HG03060 (cell line): Measurements from ENCODE around the gene RPE.
A peak's percentile ranks its signal among the peaks of the same experiment; 100 is the strongest.

Experiments used
- ATAC-seq: cut with Tn5 transposase; IDR thresholded peaks from one replicate; pipeline ENCODE4 v1.9.1; 2021; ENCODE audit warnings: low read depth, moderate number of reproducible peaks; ENCODE audit not compliant: unreplicated experiment

The RPE gene

DNA sequence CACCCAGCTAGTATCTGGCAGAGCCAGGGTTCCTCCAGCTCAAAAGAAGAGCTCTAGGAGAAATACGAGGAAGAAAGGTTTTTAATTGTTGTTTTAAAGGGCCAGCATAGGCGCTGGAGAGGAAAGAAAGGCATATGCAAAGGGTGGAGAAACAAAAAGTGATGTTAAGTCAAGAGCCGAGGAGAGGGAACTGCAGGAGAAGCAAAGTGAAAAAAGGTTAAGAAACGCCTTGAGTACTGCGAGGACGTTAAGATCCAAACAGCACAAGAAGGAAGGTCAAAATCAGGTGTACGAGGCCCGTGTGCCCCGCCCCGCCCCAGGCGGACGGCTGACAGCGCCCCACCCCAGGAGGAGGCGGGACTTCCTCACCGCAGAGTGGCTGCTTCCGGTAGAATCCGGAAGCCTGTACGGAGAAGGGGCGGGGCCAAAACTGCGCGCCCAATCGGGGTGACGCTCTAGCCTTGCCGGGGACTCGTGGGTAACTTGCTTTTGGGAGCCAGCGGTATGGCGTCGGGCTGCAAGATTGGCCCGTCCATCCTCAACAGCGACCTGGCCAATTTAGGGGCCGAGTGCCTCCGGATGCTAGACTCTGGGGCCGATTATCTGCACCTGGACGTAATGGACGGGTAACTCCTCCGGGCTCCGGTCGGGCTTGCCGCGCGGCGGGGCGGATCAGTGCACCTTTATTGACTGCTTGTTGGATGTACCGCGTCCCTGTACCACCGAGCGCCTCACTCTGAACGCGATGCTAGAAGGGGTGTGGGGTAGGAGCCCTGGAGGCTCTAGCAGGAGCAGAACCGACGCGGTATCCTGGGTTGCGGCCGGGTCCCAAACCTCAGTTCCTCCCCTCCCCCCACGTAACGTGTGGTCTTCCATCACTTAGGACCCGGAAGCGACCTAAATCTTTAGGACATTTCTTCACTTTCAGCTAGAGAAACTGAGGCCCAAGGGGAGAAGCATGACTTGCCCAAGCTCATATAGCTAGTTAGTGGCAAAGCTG is at the start of gene RPE:
Gene RPE (plus strand): TSS at position 481 of the 1,000 bp plus-strand sequence. CDS start 24 bp downstream, at position 505.
- ATAC-seq, result peak; percentile 95

DNA sequence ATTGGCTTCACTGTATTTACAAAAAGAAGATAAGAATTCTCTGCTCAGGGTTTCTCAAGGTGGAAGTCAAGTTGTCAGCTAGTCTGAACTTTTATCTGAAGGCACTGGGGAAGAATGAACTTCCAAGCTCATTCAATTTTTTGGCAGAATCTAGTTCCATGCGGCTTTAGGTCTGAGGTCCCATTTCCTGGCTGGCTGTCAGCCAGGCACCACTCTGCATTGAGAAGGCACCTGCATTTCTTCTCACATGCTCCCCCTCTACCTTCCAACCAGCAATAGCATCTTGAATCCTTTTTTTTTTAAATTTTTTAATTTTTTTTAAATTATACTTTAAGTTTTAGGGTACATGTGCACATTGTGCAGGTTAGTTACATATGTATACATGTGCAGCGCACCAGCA is 46.2 kb upstream of the RPE start:
- ATAC-seq, result no peak

DNA sequence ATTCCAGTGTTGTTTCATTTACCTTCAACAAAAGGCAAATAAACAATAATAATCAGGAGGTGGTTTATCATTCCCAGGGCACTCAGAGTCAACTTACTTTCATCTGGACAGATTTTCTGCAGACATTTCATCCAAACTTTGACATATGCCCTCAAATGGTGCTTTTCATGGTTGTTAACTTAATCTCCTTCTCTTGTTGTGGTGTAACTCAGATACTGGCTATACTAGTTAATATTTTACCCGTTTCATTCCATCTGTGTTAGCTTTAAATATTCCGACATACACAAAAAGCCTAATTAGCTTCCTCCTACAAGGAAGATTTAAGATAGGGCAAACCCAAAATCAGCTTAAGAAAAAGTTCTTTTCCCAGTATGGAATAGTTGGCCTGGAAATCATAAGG is 44.4 kb upstream of the RPE start:
- no peak for ATAC-seq

DNA sequence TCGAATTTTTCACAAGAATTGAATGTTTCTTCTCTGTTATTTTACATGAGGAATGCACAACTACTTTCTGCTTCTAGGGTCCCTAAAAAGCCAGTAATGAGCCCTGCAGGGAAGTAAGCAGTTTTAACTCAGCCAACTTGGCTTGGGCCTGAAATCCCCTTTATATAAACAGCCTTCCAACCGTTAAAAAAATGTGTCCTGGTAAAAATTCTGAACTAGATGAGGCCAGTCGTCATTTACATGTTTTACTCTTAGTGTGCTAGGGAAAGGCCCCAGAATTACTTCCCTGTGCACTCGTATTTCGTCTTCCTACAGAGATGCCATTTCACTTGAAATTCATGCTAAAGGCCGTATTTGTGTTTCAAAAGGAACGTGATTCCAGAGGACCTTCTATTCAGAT is 42.4 kb upstream of the RPE start:
- ATAC-seq, result no peak

DNA sequence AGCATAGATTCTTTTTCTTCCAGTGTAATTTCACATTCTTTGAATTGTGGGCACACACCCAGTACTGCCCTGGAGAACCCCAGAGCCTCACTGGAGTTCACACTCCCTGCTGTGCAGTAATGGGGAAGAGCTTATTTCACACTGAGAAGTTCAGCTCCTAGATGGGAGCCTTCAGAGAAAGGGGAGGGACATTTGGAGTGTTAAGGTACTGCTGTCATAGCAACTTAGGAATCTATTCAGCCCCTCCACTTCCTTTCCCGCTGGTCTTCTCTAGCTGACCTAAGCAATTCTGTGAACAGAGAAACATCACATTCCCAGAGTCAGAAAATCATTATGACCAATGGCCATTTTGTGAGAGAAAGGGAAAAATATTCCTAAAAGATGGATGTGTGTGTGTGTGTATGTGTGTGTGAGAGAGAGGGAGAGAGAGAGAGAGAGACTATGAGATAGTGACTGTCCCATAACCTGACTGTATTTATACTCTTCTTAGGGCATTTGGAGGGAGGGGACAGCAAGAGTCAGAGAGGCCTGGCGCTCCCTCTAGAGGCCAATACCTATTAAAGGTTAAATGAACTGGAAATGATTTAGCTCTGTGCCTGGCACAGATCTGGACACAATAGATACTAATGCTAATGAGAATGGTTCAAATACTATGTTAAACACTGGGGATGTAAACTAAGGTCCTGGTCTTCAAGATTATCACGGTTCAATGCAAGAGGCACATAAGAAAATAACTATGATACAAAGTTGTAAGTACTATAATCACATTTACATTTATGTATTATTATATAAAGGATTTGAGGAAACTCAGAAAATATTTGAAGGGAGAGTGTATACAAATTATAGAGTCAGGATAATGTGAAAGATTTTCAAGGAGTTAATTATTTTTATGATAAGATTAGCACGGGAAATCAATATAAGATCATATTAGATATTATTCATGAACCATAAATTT is 41.5 kb upstream of the RPE start:
- ATAC-seq, result peak; percentile 95

DNA sequence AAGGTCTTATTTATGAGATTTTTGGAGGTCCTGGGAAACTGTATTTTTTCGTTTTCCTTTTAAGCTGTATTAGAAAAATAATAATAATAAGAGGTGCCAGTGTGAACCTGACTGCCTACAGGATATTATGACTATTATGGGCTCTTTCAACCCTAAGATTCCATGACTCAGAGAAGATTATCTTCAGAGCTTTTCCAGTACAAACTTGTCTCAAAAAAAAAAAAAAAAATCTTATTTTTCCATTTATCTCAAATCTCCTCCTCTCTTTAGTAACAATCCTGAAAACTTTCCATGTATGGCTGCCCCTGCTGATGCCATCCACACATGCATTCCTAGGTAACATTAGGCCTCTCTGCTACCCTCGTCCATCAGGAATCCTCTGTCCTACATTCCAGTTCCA is 36.7 kb upstream of the RPE start:
- no peak for ATAC-seq

DNA sequence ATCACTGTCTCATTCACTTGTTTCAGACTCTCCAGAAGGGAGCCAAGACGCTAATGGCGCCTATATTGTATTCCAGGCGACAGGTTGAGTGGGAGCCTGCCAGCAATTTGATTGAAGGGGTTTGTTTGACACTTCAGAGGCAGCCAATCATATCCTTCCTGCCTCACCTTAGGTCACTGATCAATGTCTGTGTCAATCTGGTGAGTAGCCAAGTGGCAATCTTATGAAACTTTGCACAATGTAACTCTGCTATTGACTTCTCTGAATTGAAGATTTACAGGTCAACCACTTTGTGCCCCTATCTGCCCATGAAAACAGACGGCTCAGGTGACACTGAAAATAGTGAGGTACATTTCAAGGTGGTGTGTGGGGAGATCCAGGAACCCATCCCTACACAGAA is 32.7 kb upstream of the RPE start:
- no peak for ATAC-seq

DNA sequence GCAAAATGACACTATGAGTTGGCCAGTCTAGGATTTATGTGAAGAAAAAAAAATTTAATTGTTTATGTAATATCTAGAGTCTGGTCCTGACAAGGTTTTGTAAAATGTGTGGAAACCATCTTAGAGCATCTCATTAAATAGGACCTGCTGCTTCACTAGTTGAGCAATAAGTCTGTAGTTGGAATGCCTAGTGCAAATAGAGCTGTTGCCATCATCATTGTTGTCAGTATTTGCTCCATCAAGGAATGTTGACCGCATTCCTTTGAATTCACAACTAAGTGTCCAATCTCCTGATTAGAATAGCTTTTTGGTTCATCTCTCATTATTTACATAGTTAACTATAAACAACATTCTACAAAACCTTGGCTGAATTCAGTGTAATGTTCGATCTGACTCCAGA is 32.2 kb upstream of the RPE start:
- no peak for ATAC-seq

DNA sequence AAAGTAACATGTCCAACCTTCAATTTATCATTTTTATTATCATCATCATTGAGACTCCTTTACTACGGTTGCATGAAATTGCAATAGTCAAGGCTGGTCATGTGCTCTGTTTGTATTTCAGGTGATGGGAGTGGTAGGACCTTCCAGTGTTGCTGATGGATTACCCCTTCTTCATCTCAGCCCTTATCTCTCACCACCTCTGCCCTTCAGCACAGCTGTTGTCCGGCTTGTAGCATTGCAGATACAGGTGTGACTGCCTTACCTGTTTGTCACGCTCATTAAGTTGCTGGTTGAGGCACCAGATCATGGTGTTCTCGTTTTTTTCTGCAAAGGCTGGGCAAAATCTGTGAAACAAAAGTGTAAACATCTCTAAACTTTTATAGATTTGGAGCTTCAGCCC is 31.7 kb upstream of the RPE start:
- no peak for ATAC-seq

DNA sequence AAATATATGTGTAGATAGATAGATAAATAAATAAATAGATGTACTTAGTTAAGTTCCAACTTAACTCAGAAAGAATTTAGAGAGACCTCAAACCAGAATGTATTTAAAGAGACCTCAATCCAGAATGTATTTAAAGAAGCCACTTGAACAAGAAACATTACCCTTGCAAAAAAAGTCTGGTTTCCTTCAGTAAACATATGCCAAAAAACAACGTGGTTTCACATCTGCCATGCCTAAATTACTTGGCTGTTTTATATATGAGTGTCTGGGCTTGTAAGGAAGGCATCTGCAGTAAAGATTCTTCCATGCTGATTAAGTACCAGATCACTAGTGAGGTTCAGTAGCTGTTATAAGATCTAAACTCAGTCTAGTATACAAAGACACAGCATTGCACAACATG is 29.1 kb upstream of the RPE start:
- ATAC-seq, result no peak

DNA sequence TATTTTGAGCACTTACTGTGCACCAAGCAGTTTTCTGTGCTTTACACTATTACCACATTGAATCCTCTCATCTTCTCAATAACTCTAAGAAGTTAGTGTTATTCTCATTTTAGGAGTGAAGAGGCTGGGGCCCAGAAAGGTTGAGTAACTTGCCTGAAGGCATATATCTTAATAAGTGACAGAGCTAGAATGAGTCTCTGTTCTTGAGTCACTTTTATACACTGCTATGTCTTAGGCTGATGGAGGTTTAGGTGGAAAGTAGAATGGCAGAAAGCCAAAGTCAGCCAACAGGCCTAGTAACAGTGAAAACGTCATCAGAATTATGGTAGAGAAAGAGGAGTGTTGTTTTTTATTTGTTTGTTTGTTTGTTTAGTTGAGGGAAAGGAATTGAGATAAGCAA is 27.9 kb upstream of the RPE start:
- ATAC-seq, result no peak

DNA sequence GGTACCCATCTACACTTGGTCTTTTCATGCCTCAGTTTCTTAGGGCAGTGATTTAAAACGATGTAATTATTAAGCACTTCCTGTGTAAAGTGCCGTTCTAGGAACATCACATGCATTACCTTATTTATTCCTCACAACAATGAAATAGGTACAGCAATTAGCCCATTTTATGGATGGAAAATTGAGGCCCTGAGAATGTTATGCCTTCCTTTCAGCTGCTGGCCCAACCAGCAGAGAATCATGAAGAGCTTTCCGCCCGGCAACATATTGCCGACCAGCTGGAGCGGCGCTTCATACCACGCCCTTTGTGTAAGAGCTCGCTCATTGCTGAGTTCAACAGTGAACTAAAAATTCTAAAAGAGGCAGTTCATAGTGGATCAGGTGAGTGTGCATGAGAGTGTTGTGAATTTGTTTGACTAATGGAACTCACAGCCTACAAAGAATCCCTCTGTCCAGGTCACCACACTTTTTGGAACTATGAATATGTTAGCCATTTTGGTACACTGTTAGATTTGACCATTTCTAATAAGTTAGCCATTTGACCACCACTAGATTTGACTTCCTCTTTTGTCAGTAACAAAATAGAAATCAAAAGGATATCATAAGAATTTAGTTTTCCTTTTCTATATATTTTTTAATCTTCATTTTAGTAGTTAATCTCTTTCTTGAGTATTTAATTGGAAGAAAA is 25.6 kb upstream of the RPE start:
- ATAC-seq, result peak; percentile 63

DNA sequence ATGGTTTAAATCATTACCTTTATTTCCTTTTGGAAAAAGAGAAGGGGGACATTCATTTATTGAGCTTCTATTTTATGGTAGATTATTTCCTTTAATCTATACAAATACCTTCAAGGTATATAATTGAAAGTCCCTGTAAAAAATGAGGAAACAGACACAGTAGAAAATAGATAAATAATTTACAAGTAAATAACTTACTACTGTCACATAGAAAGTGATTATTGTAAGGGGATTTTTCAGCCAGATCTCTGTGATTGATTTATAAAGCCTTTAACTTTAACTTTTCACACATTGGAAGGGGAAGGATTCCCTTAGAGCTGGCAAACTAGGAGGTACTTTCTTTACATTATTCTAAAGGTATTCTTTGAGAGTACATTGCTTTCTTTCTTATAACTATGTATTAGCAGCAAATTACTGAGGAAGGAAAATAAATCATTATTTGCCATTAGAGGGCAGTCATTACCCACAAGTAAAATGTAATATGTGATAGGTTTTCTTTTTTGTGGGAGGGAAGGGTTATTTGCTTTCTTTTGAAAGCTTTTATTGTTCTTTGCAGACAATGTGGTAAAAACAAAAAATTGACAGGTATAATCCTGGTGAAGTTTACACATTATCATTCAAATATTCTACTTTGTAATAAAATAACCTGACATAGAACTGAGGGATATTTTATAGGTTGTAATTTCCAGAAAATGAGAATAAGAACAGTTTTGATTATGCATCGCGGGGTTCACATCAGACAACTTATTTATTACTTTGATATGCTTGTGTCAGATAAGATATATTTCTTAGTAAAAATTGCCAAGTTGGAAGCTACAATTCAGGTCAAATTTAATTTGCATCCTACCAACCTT is 24.8 kb upstream of the RPE start:
- ATAC-seq, result no peak

DNA sequence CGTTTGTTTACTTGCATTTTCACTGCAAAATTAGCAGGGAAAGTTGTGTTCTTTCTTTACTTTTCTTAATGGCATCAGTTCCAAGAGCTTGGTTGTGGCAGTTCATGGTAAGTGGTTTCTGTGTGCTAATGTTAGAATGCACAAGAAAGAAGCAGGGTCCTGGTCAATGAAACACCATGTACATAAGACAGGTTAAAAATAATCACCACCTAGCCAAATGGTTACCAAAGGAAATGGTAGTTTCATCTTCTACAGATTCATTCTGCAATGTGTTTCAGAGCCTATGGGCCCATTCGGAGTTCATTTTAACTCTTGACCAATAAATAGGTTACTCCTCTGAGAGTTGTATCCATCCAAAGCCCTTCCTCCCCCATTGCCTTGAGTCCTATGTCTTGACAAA is 18.1 kb upstream of the RPE start:
- no peak for ATAC-seq

DNA sequence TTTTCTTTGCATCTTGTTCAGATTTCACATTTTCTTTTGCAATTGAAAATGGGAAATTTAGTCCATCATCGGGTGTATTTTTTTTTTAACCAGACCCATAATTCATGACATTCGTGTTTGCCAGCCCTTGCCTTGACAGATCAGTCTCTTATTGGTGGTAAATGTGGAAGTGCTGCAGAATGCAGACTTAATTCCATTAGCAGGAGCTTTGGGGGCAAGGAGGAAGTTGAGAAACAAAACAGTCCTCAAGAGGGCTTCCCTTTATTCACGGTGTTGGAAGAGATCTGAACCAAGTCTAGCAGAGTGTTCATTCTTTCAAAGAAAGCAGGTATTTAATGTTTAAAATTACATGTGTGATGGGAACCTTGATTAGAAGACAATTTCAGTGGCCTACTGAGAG is 16.6 kb upstream of the RPE start:
- no peak for ATAC-seq

DNA sequence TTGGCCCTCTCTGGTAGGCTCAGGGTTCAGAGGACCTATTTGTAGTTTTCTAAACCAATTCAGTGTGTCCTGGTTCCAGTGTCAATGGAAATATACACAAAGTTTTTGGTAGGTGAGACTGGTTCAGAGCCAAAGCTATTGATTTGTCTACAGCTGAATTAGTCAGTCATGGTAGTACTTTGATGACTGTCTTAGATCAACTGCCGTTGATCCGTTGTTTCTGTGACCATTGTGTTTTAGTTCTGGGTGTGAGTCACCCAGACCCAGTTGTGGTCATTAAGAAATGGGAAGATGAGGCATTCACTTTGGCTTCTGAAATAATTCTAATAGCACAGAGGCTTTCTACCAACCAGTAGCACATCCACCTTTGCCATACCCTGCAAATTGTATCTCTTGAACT is 16.0 kb upstream of the RPE start:
- no peak for ATAC-seq

DNA sequence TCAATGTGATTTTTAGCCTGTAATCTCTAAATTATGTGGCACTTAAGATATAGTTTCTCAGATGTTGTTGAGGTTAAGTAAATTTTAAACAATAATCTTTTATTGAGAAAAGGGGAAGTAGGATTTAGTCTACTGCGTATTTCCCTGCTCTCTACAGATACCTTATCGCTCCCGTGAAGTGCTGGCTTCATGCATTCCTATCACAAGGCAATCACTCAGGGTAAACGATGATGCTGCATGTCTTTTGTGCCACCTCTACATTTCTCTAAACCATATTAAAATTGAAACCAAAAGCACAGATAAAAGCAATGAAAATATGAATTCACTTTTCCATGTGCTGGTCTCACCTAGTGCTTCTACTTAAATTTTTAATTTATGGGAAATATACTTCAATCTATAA is 14.4 kb upstream of the RPE start:
- no peak for ATAC-seq

DNA sequence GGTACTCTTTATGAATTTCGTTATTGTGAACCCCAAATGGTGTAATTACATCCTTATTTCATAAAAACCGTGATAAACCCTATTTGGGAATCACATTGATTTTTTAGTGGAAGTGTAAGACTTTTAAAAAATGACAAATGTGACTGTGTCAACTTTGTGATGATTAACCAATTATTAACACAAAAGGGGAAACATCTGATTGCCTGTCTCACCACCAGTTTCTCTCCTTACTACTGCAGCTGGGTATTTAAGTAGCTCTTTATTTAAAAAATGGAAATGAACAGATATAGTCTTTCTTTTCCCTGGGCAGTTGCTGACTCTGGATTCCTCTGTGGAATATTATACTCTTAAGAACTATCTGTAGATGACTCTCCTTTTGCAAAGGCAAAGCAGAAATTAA is 11.6 kb upstream of the RPE start:
- no peak for ATAC-seq

DNA sequence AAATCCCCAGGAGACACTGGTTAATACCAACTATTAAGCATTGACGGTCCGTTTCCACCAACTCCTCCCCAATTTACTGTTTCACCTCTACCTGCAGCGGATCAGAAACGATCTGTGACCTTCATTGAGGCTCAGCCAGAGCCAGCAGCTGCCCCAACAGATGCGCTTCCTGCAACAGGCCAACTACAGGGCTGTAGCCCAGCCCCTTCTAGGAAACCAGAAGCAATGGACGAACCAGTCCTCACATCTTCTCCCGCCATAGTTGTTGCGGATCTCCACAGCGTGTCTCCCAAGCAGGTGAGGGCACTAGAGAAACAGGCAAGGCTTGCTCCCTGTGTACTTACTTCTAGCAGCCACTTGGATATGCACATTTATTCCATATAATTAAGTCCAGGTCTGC is 8.5 kb upstream of the RPE start:
- ATAC-seq, result no peak

DNA sequence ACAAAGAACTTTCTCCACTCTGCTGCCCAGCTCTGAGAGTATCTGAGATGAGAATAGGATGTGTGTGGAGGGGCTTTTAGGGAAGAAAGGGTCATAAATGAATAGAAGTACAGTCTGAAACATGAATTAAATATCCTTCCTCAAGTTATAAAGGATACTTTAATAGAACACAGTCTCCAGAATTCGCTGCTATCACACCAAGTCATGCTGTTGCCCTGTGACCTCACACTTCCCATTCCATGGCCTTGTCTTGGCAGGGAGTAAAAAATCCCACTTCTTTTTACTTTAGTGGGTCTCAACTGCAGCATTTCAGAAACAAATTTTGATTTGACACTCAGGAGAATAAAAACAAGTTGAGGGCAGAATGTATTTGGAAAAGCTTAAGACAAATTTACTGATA is 3.8 kb upstream of the RPE start:
- ATAC-seq, result no peak
